WERI-Rb-1 (cell line): ENCODE data around the gene ZMYND11.

ENCODE experiments used
- DNase-seq: peaks from one replicate; pipeline ENCODE4 v3.0.0-alpha.2; 2020
- H3K27ac ChIP-seq: fragments of 250-450 bp; sonication (Bioruptor Pico); 2 replicates; pipeline ENCODE4 v1.5.1; 2020; ENCODE audit warnings: mild to moderate bottlenecking, moderate library complexity
- H3K27me3 ChIP-seq: fragments of 250-450 bp; sonication (Bioruptor Pico); 2 replicates; pipeline ENCODE4 v1.5.1; 2021; ENCODE audit warnings: mild to moderate bottlenecking, low read depth, moderate library complexity; ENCODE audit not compliant: insufficient read depth, severe bottlenecking
- H3K36me3 ChIP-seq: fragments of 250-450 bp; sonication (Bioruptor Pico); 2 replicates; pipeline ENCODE4 v1.5.1; 2020; ENCODE audit warnings: mild to moderate bottlenecking, moderate library complexity
- H3K4me3 ChIP-seq: 2 replicates; pipeline ENCODE4 v1.5.1; 2011; ENCODE audit warnings: low read depth, mild to moderate bottlenecking, control low read depth, low read length
- H3K9me3 ChIP-seq: fragments of 250-450 bp; sonication (Bioruptor Pico); 2 replicates; pipeline ENCODE4 v1.5.1; 2021; ENCODE audit warnings: mild to moderate bottlenecking, moderate library complexity; ENCODE audit not compliant: severe bottlenecking
- CTCF ChIP-seq: IDR thresholded peaks from 2 replicates; pipeline ENCODE4 v1.5.1; 2011; ENCODE audit warnings: low read depth, mild to moderate bottlenecking, control low read depth, inconsistent platforms, low read length

ZMYND11 gene

GRCh38 chr10:274866-275265, 139.6 kb downstream of the ZMYND11 start:
- Histone ChIP-seq H3K27ac (no peak overlapping the region), H3K4me3 (no peak overlapping the region), H3K9me3 (no peaks in the 10 kb centered on the region), H3K27me3 (no peaks in the 10 kb centered on the region), H3K36me3 (no peaks in the 10 kb centered on the region)
- no peak for DNase-seq
- no peak for TF ChIP-seq CTCF

- no peaks in the 10 kb centered on the region for H3K27me3 ChIP-seq
- no peak overlapping the region for H3K27ac ChIP-seq
- H3K36me3 ChIP-seq, result no peaks in the 10 kb centered on the region
- TF ChIP-seq CTCF, result no peak
- no peak for DNase-seq
- H3K4me3 ChIP-seq, result no peak overlapping the region
- H3K9me3 ChIP-seq, result no peaks in the 10 kb centered on the region
These were observed 140.4 kb downstream of the ZMYND11 start for GRCh38 chr10:275680-276079.

- Histone ChIP-seq H3K4me3 (no peak overlapping the region), H3K36me3 (no peaks in the 10 kb centered on the region), H3K9me3 (no peaks in the 10 kb centered on the region), H3K27ac (no peak overlapping the region), H3K27me3 (no peaks in the 10 kb centered on the region)
- no peak for DNase-seq
- TF ChIP-seq CTCF, result no peak
These were observed 142.7 kb downstream of the ZMYND11 start for GRCh38 chr10:277963-278362.

- no peak for TF ChIP-seq CTCF
- no peak overlapping the region for H3K27ac ChIP-seq
- H3K27me3 ChIP-seq, result no peaks in the 10 kb centered on the region
- H3K36me3 ChIP-seq, result no peaks in the 10 kb centered on the region
- no peaks in the 10 kb centered on the region for H3K9me3 ChIP-seq
- no peak for DNase-seq
- H3K4me3 ChIP-seq, result no peak overlapping the region
These were observed 143.5 kb downstream of the ZMYND11 start for GRCh38 chr10:278707-279106.

- Histone ChIP-seq H3K36me3 (no peaks in the 10 kb centered on the region), H3K27me3 (no peaks in the 10 kb centered on the region), H3K4me3 (no peak overlapping the region), H3K27ac (no peak overlapping the region), H3K9me3 (no peaks in the 10 kb centered on the region)
- TF ChIP-seq CTCF, result no peak
- DNase-seq, result no peak
These were observed 144.0 kb downstream of the ZMYND11 start for GRCh38 chr10:279232-279631.

- Histone ChIP-seq H3K9me3 (no peaks in the 10 kb centered on the region), H3K36me3 (no peaks in the 10 kb centered on the region), H3K27ac (no peak overlapping the region), H3K4me3 (no peak overlapping the region), H3K27me3 (no peaks in the 10 kb centered on the region)
- no peak for TF ChIP-seq CTCF
- DNase-seq, result no peak
These were observed 144.4 kb downstream of the ZMYND11 start for GRCh38 chr10:279655-280054.
